PC-3 (cell line): ENCODE results near the gene MRTFA.

Experiments used
- EZH2 ChIP-seq: fragments of 300-600 bp; sonication (generic); IDR thresholded peaks from one replicate; pipeline ENCODE4 v1.6.1; 2017; ENCODE audit warnings: antibody characterized with exemption, mild to moderate bottlenecking, low read length; ENCODE audit not compliant: unreplicated experiment
- EZH2phosphoT487 ChIP-seq: fragments of 300-600 bp; sonication (generic); IDR thresholded peaks from 2 replicates; pipeline ENCODE4 v1.6.1; 2018; ENCODE audit warnings: mild to moderate bottlenecking, antibody characterized with exemption, low read length, borderline replicate concordance
- TF ChIP-seq, protein P1 (sequence below): fragments of 300-600 bp; sonication (generic); conservative IDR thresholded peaks from 2 replicates; pipeline ENCODE4 v1.5.1; 2017; ENCODE audit warnings: antibody characterized with exemption, low read depth, mild to moderate bottlenecking, low read length

DNA sequence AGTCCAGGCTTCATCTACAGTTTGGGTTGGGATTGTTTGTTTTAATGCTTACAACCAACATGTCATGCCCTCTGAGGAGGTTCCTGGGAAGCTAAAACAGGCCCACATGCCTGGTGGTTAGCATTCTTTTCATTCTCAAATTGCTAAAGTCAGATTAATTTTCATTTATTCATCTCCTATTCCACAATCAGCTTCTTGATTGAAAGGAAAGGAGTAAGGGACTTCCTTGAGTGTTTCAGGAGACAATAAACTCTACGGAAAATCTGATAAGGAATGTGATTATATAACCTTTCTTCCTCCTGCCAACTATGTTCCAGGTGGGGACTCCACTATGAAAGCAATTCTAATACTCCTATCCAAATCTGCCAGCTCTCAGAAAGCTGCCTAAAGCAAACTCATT lies 30.8 kb downstream of the MRTFA start:
- TF ChIP-seq, protein P1, sequence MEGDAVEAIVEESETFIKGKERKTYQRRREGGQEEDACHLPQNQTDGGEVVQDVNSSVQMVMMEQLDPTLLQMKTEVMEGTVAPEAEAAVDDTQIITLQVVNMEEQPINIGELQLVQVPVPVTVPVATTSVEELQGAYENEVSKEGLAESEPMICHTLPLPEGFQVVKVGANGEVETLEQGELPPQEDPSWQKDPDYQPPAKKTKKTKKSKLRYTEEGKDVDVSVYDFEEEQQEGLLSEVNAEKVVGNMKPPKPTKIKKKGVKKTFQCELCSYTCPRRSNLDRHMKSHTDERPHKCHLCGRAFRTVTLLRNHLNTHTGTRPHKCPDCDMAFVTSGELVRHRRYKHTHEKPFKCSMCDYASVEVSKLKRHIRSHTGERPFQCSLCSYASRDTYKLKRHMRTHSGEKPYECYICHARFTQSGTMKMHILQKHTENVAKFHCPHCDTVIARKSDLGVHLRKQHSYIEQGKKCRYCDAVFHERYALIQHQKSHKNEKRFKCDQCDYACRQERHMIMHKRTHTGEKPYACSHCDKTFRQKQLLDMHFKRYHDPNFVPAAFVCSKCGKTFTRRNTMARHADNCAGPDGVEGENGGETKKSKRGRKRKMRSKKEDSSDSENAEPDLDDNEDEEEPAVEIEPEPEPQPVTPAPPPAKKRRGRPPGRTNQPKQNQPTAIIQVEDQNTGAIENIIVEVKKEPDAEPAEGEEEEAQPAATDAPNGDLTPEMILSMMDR = no peak
- no peak for TF ChIP-seq EZH2phosphoT487
- TF ChIP-seq EZH2 = no peak
